GM19193 (cell line): ENCODE measurements around the gene CAPSL.

Experiments
- POLR2A ChIP-seq: IDR thresholded peaks from 4 replicates; pipeline ENCODE4 v1.6.1; 2011; ENCODE audit not compliant: insufficient read depth, insufficient read length; ENCODE audit errors: extremely low read depth

The CAPSL gene

DNA sequence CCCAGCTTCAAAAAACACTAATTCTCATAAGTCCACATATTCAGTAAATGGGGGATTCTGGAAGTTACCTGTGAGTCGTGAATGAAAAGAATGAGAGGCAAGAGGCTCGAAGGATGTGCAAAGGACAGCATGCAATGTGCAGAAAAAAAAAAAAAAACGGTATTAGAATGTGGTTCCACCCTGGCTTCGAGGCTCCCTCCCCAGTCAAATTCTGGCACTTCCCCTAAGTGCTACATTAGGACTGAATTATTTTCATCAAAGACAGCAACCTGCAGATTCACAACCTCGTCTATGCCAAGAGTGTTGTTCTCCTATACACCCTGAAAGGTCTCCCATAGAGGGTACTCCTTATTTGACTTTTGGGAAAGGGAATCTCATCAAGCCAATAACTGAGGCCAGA, 16.5 kb downstream of the CAPSL start:
- no peak for TF ChIP-seq POLR2A

DNA sequence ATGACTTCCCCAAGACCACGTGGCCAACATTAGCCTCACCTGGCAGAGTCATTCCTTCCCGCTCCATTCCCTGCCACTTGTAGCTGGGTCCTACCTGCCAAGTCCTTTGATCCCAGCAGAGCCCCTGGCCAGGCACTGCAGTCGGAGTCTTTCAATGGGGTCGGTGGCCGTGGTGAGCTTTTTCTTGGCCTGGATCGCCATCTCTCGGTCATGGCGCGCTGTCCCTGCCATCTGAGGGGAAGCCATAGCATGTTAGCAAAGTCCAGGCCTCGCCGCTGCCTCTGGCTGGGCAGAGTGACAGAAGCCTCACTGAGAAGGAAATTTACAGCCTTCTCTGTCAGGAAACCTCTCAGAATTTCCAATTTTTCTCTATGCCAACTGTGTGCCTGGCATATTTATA, 17.5 kb downstream of the CAPSL start:
- TF ChIP-seq POLR2A = no peak

DNA sequence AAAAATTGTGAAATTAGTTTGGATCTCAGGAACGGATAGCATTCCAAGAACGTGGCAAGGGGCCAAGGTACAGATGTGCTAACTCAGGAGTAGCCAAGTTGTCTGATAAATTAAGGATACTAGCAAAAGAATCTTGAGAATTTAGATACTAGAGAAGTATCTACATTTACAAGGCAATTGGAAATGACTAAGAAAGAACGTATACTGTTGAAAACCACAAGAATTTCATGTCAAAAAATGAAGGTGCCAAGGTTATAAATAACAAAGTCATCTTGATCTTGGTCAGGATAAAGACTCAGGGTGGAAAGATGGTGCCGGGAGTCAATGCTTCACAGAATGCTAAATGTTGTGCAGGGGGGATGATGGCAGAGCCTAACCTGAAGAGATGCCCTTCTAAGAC, 19.2 kb downstream of the CAPSL start:
- TF ChIP-seq POLR2A = no peak

DNA sequence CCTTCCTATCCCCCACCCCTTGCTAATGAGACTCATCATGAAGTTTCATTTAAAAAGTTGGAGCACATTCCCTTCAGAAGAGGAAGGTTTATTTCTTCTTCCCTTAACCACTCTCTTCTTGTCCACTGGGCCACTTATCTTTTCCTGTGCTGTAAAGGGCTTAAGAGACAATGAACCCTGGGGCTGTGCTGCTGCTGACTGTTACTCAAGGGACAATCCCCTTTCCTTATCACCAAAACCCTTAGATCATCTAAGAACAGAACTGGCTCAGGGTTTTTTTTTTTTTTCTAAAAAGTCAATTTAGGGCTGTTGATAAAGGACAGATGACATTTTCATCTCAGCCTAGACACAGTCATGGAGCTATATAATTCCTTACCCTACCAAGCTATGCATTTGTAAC, 29.6 kb downstream of the CAPSL start:
- TF ChIP-seq POLR2A = no peak

DNA sequence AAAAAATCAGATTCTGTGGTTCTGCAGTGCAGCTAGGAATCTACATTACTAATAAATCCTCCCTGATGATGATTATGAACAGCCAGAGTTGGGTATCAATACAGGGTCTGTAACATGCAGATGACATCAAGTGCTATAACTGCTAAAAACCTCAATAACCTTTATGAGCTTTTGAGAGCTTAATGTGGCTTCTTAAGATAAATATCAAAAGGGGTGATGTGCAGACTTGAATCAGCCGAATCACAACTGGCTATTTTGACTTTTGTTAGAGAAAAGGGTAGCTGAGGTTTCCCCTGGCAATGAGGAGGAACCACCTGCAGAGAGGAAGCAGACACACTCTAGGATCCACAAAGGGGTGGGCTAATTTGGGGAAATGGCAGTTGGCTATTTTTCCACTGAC, 30.2 kb downstream of the CAPSL start:
- no peak for TF ChIP-seq POLR2A

DNA sequence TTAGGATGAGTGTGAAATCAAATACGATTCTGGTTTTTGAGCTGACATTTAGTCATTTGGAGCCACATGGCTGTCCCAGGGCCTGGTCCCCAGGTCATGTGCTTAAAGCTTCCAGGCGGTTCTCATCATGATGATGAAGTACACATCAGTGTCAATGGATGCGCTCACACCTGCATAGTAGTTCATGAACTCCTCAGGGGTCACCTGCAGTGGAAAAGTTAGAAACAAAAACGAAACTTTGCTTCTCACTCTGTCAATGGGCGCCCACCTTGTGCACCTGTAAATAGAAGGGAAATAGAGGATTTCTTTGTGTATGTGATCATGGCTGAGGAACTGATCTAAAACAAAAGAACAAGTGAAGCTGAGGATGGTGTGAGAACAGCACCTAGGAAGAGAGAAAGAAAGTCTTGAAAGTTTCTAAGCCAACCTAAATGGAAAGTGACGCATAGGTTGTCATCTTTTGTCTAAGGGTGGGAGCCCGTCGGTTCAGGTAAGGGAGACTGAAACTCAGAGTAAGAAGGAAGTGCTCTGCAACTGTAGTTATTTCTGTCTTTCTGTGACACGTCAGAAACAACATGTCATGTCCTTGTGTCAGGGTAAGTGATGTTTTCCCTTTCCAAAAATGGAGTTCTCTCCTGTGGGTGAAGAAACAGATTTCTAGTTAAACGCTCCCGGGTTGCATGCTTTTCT, 33.8 kb downstream of the CAPSL start:
- no peak for TF ChIP-seq POLR2A

DNA sequence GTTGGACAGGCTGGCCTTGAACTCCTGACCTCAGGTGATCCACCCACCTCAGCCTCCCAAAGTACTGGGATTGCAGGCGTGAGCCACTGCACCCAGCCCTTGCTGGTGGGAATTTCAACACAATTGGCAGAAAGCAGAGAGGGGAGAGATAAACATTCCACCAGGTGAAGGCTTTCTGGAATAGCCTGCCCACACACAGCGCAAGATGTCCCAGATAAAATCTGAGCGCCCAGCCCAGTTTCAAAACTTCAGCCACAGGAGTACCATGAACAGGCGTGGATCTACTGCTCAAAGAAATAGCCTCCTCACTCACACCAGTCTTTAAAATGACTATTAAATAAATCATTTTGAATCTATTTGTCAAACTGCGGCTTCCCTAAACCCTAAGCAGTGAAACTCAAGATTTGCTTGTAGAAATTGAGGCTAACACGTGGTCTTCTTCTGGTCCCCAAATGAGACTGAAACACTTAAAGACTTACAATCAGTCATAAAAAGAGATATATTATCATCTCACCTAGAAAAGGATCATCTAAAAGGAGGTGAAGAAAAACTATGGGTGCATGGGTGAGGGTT, 34.7 kb downstream of the CAPSL start:
- no peak for TF ChIP-seq POLR2A

DNA sequence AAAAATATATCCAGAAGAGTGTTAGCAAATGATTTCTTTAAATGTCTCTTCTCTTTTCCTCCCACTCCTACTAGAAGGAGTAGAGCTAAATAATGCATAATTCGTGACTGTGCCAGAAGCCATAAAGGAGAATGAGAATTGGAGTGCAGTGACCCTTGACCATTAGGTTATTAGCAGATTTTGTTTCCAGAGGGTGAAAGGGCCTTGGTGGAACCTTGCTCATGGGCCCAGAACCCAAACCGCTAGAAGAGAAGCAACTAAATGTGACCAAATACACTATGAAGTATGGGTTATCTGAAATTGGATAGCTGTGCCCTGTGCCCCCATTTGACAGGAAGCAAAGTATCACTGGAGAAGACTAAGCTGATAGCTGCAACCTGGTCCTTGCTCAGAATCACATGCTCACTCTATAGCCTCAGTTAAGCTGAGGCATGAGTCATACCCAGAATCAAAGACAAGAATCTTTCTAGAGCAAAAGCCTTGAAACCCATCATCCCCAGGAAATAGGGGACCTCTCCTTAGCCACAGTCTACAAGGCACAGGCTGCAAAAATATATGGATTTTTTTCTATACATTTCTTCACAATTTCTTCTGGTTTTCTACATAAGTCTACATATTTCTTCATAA, 36.3 kb downstream of the CAPSL start:
- TF ChIP-seq POLR2A = no peak

DNA sequence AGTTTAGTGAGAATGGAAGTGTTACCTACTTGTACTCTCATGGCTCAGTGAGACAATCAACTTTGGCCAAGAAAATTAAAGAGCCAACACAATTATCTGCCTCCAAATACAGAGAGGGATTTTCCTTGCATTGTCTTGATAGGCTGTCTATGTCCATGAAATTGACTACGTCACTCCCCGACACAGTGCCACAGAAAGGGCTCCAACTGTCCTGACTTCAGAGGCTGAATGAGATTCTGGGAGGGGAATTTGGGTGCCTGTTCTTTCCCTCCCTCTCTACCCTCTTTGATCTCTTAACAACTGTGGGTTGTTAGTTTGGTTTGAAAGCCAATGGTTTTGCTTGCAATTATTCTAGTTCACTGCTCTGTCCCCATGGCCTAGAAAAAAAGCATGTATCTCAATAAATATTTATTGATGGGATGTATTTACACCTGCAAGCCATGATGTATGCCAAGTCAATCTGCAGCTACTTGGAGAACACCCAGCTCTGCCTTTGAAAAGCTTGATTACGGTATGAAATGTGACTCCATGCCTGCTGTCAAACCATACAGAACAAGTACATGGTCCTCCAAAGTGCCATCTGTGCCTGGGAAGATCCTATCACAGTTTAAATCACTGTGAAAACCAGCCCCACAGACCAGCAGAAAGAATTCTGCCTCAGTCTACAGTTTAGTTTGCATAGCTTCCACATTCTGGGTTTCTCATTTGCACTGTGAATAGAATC, 37.3 kb downstream of the CAPSL start:
- no peak for TF ChIP-seq POLR2A

DNA sequence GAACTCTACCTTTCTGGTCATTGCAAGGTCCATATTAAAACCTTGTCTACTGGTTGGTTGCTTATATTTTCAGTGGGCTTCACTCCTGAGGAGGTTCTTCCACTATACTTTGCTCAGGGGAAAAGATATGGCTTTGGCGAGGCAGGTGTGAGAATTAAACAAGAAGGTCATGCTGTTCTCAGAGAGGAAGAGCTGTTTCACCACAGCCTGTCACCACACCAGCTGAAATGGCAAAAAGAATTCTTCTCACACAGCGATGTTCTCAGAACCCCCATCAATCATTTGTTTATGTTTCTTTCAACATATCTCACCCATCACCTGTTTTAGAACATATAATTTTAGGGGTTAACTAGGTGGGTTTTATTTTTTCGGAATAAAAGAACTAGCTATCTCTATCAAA, 38.6 kb downstream of the CAPSL start:
- TF ChIP-seq POLR2A = no peak

DNA sequence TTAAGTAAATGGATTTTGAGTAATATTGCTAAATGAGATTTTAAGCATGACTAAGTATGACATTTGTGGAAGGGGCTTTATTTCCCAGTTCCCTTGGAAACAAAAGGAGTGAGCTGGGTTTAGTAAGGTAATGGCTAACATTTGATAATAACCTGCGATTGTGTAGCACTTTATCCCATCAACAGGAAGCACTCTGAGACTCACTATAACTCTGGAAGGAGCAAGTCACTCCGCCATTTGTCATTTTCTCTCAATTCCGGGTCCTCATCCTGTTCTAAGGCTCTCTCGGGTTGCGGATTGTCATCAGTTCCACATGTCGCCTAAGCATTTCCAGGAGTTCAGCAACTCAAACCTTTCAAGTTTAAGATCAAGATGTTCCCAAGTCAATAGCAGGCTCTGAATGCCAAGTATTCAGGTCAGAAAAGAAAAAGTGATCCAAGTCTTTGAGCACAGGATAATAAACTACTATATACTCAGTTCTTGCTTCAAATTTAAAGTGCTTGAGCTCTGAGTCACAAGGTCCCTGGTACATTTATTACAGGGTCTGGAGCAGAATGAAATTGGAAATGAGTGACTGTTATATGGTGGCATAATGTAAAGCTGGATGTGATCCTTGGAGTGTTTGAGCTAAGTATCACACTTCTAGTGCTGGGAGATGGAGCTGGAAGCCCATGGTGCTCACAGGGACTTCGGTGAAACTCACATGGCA, 39.3 kb downstream of the CAPSL start:
- TF ChIP-seq POLR2A = no peak

DNA sequence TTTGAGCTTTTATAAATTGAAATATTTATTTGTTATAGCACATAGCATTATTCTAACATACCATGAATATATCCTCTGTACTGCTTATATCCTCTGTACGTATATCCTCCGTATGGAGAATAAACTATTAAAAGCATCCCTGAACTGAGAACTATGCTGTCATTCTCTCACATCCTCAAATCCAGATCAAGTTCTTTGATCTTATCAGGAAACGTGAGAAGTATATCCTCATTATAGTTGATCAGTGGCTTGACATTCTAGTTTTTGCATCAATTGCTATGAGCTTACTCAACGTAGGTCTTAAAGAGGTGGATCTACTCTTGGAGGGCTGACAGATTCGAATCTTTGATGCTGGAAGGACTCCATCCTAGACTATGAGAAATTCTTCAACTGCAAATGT, 44.3 kb downstream of the CAPSL start:
- no peak for TF ChIP-seq POLR2A

DNA sequence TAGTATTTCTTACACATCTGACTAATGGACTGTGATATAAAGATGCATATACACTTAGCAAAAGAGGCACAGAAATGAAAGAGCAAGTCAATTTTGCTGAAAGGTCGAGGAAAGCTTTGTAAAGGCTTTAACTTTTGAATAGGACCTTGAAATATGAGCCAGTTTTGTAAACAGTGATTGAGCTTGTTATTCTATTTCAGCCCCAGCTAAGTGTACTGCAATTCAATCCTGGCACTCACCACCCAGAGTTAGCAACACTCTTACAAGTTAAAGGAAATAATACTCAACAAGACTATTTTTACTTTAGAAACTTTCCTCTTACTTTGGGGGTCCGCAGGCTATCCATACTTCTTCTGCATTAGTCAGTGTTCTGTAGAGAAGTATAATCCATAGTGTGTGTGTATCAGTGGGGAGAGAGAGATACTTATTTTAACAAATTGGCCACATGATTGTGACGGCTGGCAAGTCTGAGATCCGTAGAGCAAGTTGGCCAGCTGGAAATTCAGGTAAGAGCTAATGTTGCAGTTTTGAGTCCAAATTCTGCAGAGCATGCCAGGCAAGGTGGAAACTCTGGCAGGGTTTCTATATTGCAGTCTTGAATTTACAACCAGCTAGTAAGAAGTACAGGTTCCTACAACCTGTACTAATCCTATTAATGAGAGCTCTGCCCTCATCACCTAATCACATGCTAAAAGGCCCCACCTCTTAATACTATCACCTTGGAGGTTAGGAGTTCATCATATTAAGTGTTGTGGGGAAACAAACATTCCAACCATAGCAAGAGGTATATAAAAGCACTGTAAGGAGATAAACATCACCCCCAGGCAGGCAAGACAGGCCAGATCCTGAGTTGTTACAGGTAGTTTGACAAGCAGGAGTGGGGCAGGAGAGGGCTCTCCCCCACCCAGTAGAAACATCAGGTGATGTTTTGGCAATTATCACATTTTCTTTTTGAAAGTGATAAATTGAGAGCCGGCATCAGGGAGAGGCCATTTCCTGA, 48.1 kb downstream of the CAPSL start:
- TF ChIP-seq POLR2A = no peak

DNA sequence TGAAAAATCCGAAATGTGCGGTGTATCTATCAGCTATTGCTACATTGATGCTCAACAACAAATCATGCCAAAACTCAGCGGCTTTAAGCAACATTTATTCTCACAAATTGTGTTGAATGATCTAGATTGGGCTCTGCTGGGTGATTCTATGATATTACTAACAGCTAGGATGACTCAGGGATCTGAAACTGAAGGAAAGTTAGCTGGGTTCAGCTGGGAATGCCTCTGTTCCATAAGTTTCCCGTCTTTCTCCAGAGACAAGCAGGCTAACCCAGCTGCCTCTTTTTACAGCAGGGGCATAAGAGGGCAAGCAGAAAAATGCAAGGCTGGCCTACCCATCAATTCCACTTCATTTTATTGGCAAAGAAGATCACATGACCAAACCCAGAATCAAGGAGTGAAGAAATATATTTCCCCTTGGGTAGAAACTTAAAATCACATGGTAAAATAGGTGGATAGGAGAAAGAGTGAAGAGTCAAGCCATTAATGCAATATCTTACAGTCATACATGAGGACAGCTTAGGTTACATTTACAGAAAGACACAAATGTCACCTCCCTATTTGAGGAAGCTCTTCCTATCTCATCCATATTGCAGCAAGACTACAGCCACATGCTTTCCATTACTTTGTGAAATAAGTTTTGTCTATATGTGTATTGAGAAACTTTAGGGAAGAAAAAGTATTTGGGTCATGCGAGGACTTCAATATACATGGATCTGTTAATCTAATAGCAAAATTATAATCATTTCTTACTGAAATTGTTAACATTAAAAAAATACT, 50.9 kb downstream of the CAPSL start:
- no peak for TF ChIP-seq POLR2A

DNA sequence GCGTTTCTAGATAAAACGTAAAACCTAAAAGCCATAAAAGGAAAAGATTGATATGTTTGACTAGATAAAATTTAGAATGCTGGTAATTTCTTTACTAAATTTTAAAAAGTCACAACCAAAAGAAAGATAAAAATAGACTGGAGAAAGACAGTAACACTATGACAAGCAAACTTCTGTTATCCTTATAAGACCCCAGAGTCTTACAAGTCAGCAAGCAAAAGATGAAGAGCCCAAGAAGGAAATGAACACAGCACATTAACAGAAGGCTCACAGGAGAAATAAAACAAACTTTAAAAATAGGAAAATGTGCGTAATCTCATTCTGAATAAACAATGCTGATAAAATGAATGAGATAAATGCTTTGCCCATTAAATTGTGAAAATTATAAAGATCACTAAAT, 52.0 kb downstream of the CAPSL start:
- no peak for TF ChIP-seq POLR2A
